Esophagus muscularis mucosa (tissue), 3 donors: Measurements from ENCODE around the gene THBS3.

ENCODE experiments used
- POLR2AphosphoS5 ChIP-seq, 2 donors: sonication (generic); formaldehyde crosslinking; IDR thresholded peaks; one replicate each; pipeline ENCODE4 v1.6.1; 2017; ENCODE audit warnings: antibody characterized with exemption in 2 of 2
- TF ChIP-seq, protein P1 (sequence below), 3 experiments: fragments of 200-600 bp in 2 of 3; fragments of 450-650 bp in 1 of 3; sonication (generic) in 2 of 3; IDR thresholded peaks; one replicate each; pipeline ENCODE4 v1.5.1; 2017 to 2019; ENCODE audit warnings: antibody characterized with exemption in 3 of 3, mild to moderate bottlenecking in 2 of 3, moderate library complexity in 1 of 3

DNA sequence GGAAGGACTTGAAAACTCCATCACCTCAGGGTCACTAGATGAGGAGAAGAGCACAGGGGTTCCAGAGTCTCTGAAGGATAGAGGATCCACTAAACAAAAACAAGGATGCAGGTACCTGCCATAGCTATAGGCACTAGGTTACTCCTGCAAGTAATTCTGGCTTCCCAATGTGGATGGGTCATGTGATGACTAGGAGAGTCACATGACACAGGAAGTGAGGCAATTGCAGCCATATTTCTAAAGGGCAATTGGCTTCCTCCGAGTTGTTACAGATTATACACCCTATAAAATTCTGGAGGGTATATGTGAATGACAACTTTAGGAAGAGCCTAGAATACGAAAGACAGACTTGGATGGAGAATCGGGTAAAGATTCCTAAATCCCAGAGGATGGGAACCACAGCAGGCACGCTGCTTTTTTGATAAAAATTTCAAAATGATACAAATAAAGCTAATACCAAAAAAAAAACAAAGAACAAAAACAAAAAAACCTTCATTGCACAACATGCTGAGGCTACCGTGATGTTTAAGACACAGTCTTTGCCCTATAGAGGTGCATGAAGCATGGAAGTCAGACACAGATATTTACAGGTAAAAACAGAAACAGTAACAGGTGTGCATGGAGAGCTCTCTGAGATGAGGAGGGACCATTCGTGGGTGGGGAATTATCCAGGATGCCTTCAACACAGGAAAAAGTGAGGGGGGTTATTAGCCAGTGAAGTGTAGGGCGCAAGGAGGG, 11.3 kb upstream of the THBS3 start:
- TF ChIP-seq, protein P1, sequence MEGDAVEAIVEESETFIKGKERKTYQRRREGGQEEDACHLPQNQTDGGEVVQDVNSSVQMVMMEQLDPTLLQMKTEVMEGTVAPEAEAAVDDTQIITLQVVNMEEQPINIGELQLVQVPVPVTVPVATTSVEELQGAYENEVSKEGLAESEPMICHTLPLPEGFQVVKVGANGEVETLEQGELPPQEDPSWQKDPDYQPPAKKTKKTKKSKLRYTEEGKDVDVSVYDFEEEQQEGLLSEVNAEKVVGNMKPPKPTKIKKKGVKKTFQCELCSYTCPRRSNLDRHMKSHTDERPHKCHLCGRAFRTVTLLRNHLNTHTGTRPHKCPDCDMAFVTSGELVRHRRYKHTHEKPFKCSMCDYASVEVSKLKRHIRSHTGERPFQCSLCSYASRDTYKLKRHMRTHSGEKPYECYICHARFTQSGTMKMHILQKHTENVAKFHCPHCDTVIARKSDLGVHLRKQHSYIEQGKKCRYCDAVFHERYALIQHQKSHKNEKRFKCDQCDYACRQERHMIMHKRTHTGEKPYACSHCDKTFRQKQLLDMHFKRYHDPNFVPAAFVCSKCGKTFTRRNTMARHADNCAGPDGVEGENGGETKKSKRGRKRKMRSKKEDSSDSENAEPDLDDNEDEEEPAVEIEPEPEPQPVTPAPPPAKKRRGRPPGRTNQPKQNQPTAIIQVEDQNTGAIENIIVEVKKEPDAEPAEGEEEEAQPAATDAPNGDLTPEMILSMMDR (IDR thresholded peaks at IDR 0.05) = no peak
- peak in 1 of 2 donors; percentile 48 for TF ChIP-seq POLR2AphosphoS5 (IDR thresholded peaks at IDR 0.05)
